K562 (cell line): ENCODE measurements around the gene ATRN. TPM values are rescaled to one million over a fixed set of nuclear protein-coding genes. Genes with fewer than 3 reads are reported as not detected.
A peak's percentile ranks its signal among the peaks of the same experiment; 100 is the strongest.

Experiments
- FUS ChIP-seq: fragments of 200-400 bp; formaldehyde crosslinking; optimal IDR thresholded peaks from 2 replicates; pipeline ENCODE3; 2017; ENCODE audit warnings: low read depth, low read length
- KAT7 ChIP-seq: sonication (generic); formaldehyde crosslinking; IDR thresholded peaks from 2 replicates; pipeline ENCODE4 v1.8.0; 2022; ENCODE audit warnings: missing genetic modification reagents, mild to moderate bottlenecking, borderline replicate concordance
- KDM5B ChIP-seq: fragments of 200-600 bp; sonication (generic); IDR thresholded peaks from 2 replicates; pipeline ENCODE4 v1.6.1; 2012; ENCODE audit warnings: low read depth, mild to moderate bottlenecking, moderate library complexity, low read length, control low read depth, inconsistent platforms; ENCODE audit not compliant: insufficient replicate concordance
- KLF16 ChIP-seq: IDR thresholded peaks from 2 replicates; pipeline ENCODE4 v1.6.1; 2016; ENCODE audit warnings: antibody characterized with exemption
- MAZ ChIP-seq, 2 experiments: fragments of 450-650 bp in 1 of 2; sonication (generic) in 1 of 2; formaldehyde crosslinking; IDR thresholded peaks in 1 of 2; conservative IDR thresholded peaks in 1 of 2; 2 replicates each; pipeline versions ENCODE4 v1.4.0 to v1.5.0; 2020; ENCODE audit warnings: mild to moderate bottlenecking in 1 of 2, missing genetic modification reagents in 1 of 2
- POLR2H ChIP-seq: IDR thresholded peaks from 2 replicates; pipeline ENCODE4 v1.6.1; 2016; ENCODE audit warnings: missing genetic modification characterization, low read depth, mild to moderate bottlenecking, control low read depth, missing compliant biosample characterization, moderate library complexity
- SIX5 ChIP-seq, 2 experiments: IDR thresholded peaks; 2 replicates each; pipeline ENCODE4 v1.6.1; 2011; ENCODE audit warnings: low read length in 2 of 2, borderline replicate concordance in 1 of 2, low read depth in 1 of 2, mild to moderate bottlenecking in 1 of 2, moderate library complexity in 1 of 2; ENCODE audit not compliant: insufficient read depth in 1 of 2
- SMARCA5 ChIP-seq: fragments of 450-650 bp; IDR thresholded peaks from 2 replicates; pipeline ENCODE4 v1.6.1; 2016
- TAF1 ChIP-seq: IDR thresholded peaks from 2 replicates; pipeline ENCODE4 v1.6.1; 2011; ENCODE audit warnings: mild to moderate bottlenecking, low read length, moderate library complexity; ENCODE audit not compliant: insufficient read depth, control insufficient read depth, severe bottlenecking; ENCODE audit errors: extremely low read depth
- XRCC5 ChIP-seq: fragments of 200-400 bp; formaldehyde crosslinking; IDR thresholded peaks from 2 replicates; pipeline ENCODE4 v1.6.1; 2017; ENCODE audit warnings: low read depth, mild to moderate bottlenecking, low read length
- ZFP36 ChIP-seq: fragments of 150-350 bp; IDR thresholded peaks from 2 replicates; pipeline ENCODE4 v1.6.1; 2018; ENCODE audit warnings: low read length, low read depth; ENCODE audit not compliant: partially characterized antibody
- ZNF24 ChIP-seq: fragments of 450-650 bp; IDR thresholded peaks from 2 replicates; pipeline ENCODE4 v1.6.1; 2016
- polyA plus RNA-seq, 8 experiments: library from polyadenylated mRNA; depleted of rRNA in 4 of 8; stranded (reverse) in 5 of 8; unstranded in 3 of 8; fragments of >200 nt; fragmentation: Nextera tagmentation in 2 of 8; fragmentation: Illumina TruSeq in 1 of 8; extraction: Ambion mirVana in 2 of 8; extraction: Trizol in 1 of 8; gene quantifications; 2 replicates each; pipeline versions ENCODE4 v1.2.1 to v1.2.3, GENCODE V29; 2011 to 2014; ENCODE audit warnings: inconsistent platforms in 1 of 8, missing spikeins in 1 of 8
- total RNA-seq, 7 experiments: library from RNA; depleted of rRNA in 6 of 7; stranded (reverse); fragments of >200 nt in 6 of 7; fragmentation: Illumina TruSeq in 2 of 7; extraction: Trizol in 2 of 7; gene quantifications; 2 replicates each; pipeline versions ENCODE4 v1.2.1 to v1.2.3, GENCODE V29; 2011 to 2021; ENCODE audit warnings: low replicate concordance in 1 of 7
- TF ChIP-seq, protein P1 (sequence below), 2 experiments: fragments of 150-350 bp in 1 of 2; IDR thresholded peaks; 2 replicates each; pipeline ENCODE4 v1.6.1; 2012 to 2016; ENCODE audit warnings: low read depth in 2 of 2, low read length in 2 of 2, mild to moderate bottlenecking in 1 of 2, moderate library complexity in 1 of 2
- TF ChIP-seq, protein P2 (sequence below): fragments of 250-450 bp; sonication (Bioruptor Pico); IDR thresholded peaks from 2 replicates; pipeline ENCODE4 v1.8.0; 2022; ENCODE audit warnings: inconsistent platforms, mild to moderate bottlenecking, moderate library complexity, borderline replicate concordance
- TF ChIP-seq, protein P3 (sequence below): fragments of 200-800 bp; sonication (Bioruptor generic); IDR thresholded peaks from 2 replicates; pipeline ENCODE4 v1.6.1; 2017; ENCODE audit warnings: missing genetic modification characterization, missing compliant biosample characterization
- TF ChIP-seq, protein P4 (sequence below): sonication (generic); formaldehyde crosslinking; IDR thresholded peaks from 2 replicates; pipeline ENCODE4 v1.5.0; 2020; ENCODE audit warnings: missing genetic modification reagents
- TF ChIP-seq, protein P5 (sequence below): fragments of 450-650 bp; IDR thresholded peaks from 2 replicates; pipeline ENCODE4 v1.6.1; 2017; ENCODE audit warnings: antibody characterized with exemption

ATRN gene
- total and polyA plus RNA-seq, 9 of the 15 experiments (the other 6 are each of a cell fraction or from before 2014, with no cell fraction given): 0.69 to 16.5 (median 7.6) TPM

DNA sequence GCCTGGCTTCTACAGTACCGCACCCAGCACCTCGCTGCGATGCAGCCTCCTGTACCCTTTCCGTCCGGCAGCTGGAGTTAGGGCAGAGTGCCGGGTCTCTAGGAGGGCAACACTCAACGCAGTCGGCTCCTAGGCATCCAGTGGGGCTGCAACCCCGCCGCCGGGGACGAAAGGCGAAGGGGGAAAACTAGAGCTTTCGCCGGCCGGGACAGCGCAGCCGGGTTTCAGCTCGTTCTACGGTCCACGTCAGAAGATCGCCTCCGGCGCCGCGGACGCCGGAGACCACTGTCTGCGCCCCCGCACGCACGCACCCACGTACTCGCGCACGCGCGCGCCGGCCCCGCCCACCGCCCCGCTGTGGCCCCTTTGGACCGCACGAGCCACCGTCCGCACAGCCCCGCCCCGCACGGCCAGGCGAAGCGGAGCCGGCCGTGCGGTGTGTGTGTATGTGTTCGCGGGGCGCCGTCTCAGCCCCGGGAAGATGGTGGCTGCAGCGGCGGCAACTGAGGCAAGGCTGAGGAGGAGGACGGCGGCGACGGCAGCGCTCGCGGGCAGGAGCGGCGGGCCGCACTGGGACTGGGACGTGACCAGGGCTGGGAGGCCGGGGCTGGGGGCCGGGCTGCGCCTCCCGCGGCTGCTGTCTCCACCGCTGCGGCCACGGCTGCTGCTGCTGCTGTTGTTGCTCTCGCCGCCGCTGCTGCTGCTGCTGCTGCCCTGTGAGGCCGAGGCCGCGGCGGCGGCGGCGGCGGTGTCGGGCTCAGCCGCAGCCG is at the start of gene ATRN (continued):
- TF ChIP-seq, protein P1, sequence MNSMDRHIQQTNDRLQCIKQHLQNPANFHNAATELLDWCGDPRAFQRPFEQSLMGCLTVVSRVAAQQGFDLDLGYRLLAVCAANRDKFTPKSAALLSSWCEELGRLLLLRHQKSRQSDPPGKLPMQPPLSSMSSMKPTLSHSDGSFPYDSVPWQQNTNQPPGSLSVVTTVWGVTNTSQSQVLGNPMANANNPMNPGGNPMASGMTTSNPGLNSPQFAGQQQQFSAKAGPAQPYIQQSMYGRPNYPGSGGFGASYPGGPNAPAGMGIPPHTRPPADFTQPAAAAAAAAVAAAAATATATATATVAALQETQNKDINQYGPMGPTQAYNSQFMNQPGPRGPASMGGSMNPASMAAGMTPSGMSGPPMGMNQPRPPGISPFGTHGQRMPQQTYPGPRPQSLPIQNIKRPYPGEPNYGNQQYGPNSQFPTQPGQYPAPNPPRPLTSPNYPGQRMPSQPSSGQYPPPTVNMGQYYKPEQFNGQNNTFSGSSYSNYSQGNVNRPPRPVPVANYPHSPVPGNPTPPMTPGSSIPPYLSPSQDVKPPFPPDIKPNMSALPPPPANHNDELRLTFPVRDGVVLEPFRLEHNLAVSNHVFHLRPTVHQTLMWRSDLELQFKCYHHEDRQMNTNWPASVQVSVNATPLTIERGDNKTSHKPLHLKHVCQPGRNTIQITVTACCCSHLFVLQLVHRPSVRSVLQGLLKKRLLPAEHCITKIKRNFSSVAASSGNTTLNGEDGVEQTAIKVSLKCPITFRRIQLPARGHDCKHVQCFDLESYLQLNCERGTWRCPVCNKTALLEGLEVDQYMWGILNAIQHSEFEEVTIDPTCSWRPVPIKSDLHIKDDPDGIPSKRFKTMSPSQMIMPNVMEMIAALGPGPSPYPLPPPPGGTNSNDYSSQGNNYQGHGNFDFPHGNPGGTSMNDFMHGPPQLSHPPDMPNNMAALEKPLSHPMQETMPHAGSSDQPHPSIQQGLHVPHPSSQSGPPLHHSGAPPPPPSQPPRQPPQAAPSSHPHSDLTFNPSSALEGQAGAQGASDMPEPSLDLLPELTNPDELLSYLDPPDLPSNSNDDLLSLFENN (IDR thresholded peaks at IDR 0.05; ENCODE audit: low read depth in 2 of 2, low read length in 2 of 2): no peak
- TF ChIP-seq MAZ (CRISPR knock-in tag; conservative IDR thresholded peaks at IDR 0.05 in 1 of 2, IDR thresholded peaks at IDR 0.05 in 1 of 2) (peak; percentile 84 to 85), SMARCA5 (no peak), KAT7 (peak; percentile 99), XRCC5 (no peak), ZNF24 (no peak), KLF16 (peak; percentile 26; the same call in 1 of the 2 replicates), FUS (peak; percentile 23), SIX5 (IDR thresholded peaks at IDR 0.05; ENCODE audit: borderline replicate concordance in 1 of 2, insufficient read depth in 1 of 2, low read depth in 1 of 2, low read length in 2 of 2) (no peak), KDM5B (peak; percentile 93), TAF1 (peak; percentile 37), POLR2H (tag) (peak; percentile 78), ZFP36 (no peak)
- TF ChIP-seq, protein P2, sequence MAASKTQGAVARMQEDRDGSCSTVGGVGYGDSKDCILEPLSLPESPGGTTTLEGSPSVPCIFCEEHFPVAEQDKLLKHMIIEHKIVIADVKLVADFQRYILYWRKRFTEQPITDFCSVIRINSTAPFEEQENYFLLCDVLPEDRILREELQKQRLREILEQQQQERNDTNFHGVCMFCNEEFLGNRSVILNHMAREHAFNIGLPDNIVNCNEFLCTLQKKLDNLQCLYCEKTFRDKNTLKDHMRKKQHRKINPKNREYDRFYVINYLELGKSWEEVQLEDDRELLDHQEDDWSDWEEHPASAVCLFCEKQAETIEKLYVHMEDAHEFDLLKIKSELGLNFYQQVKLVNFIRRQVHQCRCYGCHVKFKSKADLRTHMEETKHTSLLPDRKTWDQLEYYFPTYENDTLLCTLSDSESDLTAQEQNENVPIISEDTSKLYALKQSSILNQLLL (CRISPR knock-in tag): no peak
- TF ChIP-seq, protein P3, sequence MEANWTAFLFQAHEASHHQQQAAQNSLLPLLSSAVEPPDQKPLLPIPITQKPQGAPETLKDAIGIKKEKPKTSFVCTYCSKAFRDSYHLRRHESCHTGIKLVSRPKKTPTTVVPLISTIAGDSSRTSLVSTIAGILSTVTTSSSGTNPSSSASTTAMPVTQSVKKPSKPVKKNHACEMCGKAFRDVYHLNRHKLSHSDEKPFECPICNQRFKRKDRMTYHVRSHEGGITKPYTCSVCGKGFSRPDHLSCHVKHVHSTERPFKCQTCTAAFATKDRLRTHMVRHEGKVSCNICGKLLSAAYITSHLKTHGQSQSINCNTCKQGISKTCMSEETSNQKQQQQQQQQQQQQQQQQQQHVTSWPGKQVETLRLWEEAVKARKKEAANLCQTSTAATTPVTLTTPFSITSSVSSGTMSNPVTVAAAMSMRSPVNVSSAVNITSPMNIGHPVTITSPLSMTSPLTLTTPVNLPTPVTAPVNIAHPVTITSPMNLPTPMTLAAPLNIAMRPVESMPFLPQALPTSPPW (CRISPR knock-in tag): peak; percentile 81
- TF ChIP-seq, protein P4, sequence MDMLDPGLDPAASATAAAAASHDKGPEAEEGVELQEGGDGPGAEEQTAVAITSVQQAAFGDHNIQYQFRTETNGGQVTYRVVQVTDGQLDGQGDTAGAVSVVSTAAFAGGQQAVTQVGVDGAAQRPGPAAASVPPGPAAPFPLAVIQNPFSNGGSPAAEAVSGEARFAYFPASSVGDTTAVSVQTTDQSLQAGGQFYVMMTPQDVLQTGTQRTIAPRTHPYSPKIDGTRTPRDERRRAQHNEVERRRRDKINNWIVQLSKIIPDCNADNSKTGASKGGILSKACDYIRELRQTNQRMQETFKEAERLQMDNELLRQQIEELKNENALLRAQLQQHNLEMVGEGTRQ: no peak
- TF ChIP-seq, protein P5, sequence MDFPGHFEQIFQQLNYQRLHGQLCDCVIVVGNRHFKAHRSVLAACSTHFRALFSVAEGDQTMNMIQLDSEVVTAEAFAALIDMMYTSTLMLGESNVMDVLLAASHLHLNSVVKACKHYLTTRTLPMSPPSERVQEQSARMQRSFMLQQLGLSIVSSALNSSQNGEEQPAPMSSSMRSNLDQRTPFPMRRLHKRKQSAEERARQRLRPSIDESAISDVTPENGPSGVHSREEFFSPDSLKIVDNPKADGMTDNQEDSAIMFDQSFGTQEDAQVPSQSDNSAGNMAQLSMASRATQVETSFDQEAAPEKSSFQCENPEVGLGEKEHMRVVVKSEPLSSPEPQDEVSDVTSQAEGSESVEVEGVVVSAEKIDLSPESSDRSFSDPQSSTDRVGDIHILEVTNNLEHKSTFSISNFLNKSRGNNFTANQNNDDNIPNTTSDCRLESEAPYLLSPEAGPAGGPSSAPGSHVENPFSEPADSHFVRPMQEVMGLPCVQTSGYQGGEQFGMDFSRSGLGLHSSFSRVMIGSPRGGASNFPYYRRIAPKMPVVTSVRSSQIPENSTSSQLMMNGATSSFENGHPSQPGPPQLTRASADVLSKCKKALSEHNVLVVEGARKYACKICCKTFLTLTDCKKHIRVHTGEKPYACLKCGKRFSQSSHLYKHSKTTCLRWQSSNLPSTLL: peak; percentile 91
